ENCODE results near the gene SLC19A2. TPM values are rescaled to one million over a fixed set of nuclear protein-coding genes. Genes with fewer than 3 reads are reported as not detected.

Gene SLC19A2
- total and polyA plus RNA-seq, 2 of the 13 experiments (the other 11 are each of a cell fraction or from before 2014, with no cell fraction given), result 30.4 to 56.0 TPM

DNA sequence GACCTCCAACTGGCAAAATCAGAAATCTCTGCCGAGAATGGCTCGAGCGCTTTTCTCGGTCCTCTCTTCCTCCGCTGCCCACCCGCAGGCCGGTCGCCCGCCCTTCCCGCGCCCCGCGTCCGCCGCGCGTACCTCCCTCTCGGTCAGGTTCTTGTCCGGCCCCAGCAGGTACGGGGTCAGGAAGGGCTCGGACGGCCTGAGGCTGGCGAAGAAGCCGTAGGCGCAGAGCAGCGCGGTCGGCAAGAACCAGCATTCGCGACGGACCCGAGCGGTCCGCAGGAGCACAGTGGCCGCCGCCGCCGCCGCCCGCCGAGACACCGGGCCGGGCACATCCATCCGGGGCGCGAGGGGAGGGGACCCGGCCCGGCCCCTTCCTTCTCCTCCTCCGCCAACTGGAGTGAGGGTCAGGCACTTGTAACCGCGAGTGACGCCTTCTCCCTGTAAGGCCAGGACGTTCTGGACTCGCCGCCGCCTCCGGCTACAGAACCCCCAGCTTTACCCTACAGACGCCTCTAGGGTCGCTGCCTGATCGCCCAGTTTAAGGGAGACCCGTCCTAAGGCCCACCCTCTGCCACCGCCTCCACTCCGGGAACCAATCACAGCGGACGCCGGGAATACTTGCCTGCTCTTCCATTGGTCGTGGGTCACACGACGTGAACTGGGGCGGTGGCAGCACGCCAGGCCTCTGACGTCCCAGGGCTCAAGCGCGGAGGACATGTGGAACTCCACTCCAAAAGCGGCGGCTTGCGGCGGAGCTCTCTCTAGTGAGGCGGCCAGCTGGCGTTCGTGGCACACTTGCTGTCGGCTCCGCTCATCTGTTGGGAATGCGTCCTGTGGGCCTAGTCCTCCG is at the start of gene SLC19A2 (continued):
- TF ChIP-seq KDM2A (CRISPR knock-in tag; IDR thresholded peaks at IDR 0.05; ENCODE audit: borderline replicate concordance, low read depth) (peak; percentile 86; the same call in 1 of the 2 replicates), ZNF772 (CRISPR knock-in tag; IDR thresholded peaks at IDR 0.05) (peak; percentile 89; the same call in 1 of the 2 replicates), RELA (CRISPR knock-in tag; IDR thresholded peaks at IDR 0.05) (no peak), ZNF333 (CRISPR knock-in tag; IDR thresholded peaks at IDR 0.05; ENCODE audit: borderline replicate concordance) (0 out of 2 replicates have a peak, but pooled peaks have one; percentile 24), ELF4 (CRISPR knock-in tag; IDR thresholded peaks at IDR 0.05; ENCODE audit: borderline replicate concordance) (0 out of 2 replicates have a peak, but pooled peaks have one; percentile 49), SIN3B (IDR thresholded peaks at IDR 0.05; ENCODE audit: low read length) (peak; percentile 35; the same call in 1 of the 2 replicates), AHR (CRISPR knock-in tag; IDR thresholded peaks at IDR 0.05) (no peak; the same call in none of the 2 replicates), ZNF256 (CRISPR knock-in tag; conservative IDR thresholded peaks at IDR 0.05) (0 out of 2 replicates have a peak, but pooled peaks have one; percentile 29), ZNF180 (CRISPR knock-in tag; IDR thresholded peaks at IDR 0.05; ENCODE audit: borderline replicate concordance, low read depth) (0 out of 2 replicates have a peak, but pooled peaks have one; percentile 54), FIP1L1 (IDR thresholded peaks at IDR 0.05; ENCODE audit: borderline replicate concordance, insufficient read depth, low read depth, low read length) (no peak), HMG20A (CRISPR knock-in tag; IDR thresholded peaks at IDR 0.05; ENCODE audit: borderline replicate concordance) (peak; percentile 10; the same call in 1 of the 2 replicates), MED13 (CRISPR knock-in tag; IDR thresholded peaks at IDR 0.05) (peak; percentile 82), KLF12 (CRISPR knock-in tag; IDR thresholded peaks at IDR 0.05; ENCODE audit: borderline replicate concordance) (0 out of 2 replicates have a peak, but pooled peaks have one; percentile 45), SKI (IDR thresholded peaks at IDR 0.05; ENCODE audit: partially characterized antibody) (peak; percentile 8), SIX1 (CRISPR knock-in tag; IDR thresholded peaks at IDR 0.05; ENCODE audit: borderline replicate concordance) (no peak), NBN (conservative IDR thresholded peaks at IDR 0.05) (no peak), ZBTB7B (CRISPR knock-in tag; IDR thresholded peaks at IDR 0.05) (no peak; the same call in 1 of the 2 replicates), GATAD1 (CRISPR knock-in tag; IDR thresholded peaks at IDR 0.05) (peak; percentile 71), RARA (CRISPR knock-in tag; IDR thresholded peaks at IDR 0.05) (peak; percentile 32), HDAC1 (CRISPR knock-in tag; IDR thresholded peaks at IDR 0.05) (peak; percentile 88), BCL6 (CRISPR knock-in tag; IDR thresholded peaks at IDR 0.05) (no peak; the same call in none of the 2 replicates), MXD4 (CRISPR knock-in tag; IDR thresholded peaks at IDR 0.05) (peak; percentile 87), KLF6 (CRISPR knock-in tag; IDR thresholded peaks at IDR 0.05) (no peak; the same call in 1 of the 2 replicates)
- TF ChIP-seq, protein P1, sequence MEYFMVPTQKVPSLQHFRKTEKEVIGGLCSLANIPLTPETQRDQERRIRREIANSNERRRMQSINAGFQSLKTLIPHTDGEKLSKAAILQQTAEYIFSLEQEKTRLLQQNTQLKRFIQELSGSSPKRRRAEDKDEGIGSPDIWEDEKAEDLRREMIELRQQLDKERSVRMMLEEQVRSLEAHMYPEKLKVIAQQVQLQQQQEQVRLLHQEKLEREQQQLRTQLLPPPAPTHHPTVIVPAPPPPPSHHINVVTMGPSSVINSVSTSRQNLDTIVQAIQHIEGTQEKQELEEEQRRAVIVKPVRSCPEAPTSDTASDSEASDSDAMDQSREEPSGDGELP (IDR thresholded peaks at IDR 0.05; ENCODE audit: borderline replicate concordance, low read depth), result peak; percentile 95
- TF ChIP-seq, protein P2, sequence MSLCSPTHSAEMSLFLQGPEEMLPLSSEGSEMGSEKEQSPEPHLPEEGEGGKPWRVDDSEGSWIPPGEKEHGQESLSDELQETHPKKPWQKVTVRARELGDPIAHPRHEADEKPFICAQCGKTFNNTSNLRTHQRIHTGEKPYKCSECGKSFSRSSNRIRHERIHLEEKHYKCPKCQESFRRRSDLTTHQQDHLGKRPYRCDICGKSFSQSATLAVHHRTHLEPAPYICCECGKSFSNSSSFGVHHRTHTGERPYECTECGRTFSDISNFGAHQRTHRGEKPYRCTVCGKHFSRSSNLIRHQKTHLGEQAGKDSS (CRISPR knock-in tag; IDR thresholded peaks at IDR 0.05; ENCODE audit: borderline replicate concordance, low read depth), result peak; percentile 78; the same call in 1 of the 2 replicates
- TF ChIP-seq, protein P3, sequence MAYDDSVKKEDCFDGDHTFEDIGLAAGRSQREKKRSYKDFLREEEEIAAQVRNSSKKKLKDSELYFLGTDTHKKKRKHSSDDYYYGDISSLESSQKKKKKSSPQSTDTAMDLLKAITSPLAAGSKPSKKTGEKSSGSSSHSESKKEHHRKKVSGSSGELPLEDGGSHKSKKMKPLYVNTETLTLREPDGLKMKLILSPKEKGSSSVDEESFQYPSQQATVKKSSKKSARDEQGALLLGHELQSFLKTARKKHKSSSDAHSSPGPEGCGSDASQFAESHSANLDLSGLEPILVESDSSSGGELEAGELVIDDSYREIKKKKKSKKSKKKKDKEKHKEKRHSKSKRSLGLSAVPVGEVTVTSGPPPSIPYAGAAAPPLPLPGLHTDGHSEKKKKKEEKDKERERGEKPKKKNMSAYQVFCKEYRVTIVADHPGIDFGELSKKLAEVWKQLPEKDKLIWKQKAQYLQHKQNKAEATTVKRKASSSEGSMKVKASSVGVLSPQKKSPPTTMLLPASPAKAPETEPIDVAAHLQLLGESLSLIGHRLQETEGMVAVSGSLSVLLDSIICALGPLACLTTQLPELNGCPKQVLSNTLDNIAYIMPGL (CRISPR knock-in tag; IDR thresholded peaks at IDR 0.05; ENCODE audit: borderline replicate concordance in 1 of 2, low read depth in 1 of 2), result peak; percentile 89 to 94
- TF ChIP-seq, protein P4, sequence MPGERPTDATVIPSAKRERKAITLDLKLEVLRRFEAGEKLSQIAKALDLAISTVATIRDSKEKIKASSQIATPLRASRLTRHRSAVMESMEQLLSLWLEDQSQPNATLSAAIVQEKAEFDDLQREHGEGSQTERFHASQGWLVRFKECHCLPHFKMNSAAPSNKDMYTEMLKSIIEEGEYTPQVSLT (CRISPR knock-in tag; IDR thresholded peaks at IDR 0.05; ENCODE audit: borderline replicate concordance, low read depth), result peak; percentile 28; the same call in 1 of the 2 replicates

Measured in HepG2 (cell line).